ENCODE results near the gene ACSF3.

- TF ChIP-seq CTCF (IDR thresholded peaks at IDR 0.05) (no peak), EP300 (IDR thresholded peaks at IDR 0.05) (no peak), POLR2A (IDR thresholded peaks at IDR 0.05) (no peak)
Observed at GRCh38 chr16:89067677-89068443, 25.8 kb upstream of the ACSF3 start.
